Measurements from ENCODE around the gene AOC2. TPM values are rescaled to one million over a fixed set of nuclear protein-coding genes. Genes with fewer than 3 reads are reported as not detected.

The AOC2 gene
- total and polyA plus RNA-seq, 10 of the 15 experiments (the other 5 are each of a cell fraction or from before 2014, with no cell fraction given) = 0.08 to 1.9 (median 0.62) TPM

- ChIA-PET SMC1A (ENCODE audit: uncharacterized antibody, unreplicated experiment) (no interaction called here), CTCF (no interaction called here), POLR2A (no interaction called here), RAD21 (ENCODE audit: unreplicated experiment) (no interaction called here)
- Histone ChIP-seq H3K79me2 (ENCODE audit: control insufficient read depth, insufficient read depth, low read length) (no peaks in the 10 kb centered on the region), H2AFZ (ENCODE audit: control insufficient read depth, low read depth, low read length) (no peak overlapping the region), H3K27ac (ENCODE audit: control insufficient read depth, insufficient read depth) (no peak overlapping the region), H3K36me3 (ENCODE audit: control insufficient read depth in 2 of 2, insufficient read depth in 2 of 2, low read length in 1 of 2) (no peaks in the 10 kb centered on the region), H3K4me2 (ENCODE audit: control insufficient read depth, insufficient read depth) (no peak overlapping the region), H3K4me1 (ENCODE audit: control insufficient read depth, insufficient read depth, low read length) (no peaks in the 10 kb centered on the region), H3K9me3 (replicated peaks; ENCODE audit: control insufficient read depth, insufficient read depth, low read length) (no peaks in the 10 kb centered on the region), H3K9ac (ENCODE audit: control insufficient read depth, insufficient read depth, low read length) (no peak overlapping the region), H3K4me3 (no peak overlapping the region), H3K27me3 (replicated peaks in 1 of 2; ENCODE audit: control insufficient read depth in 2 of 2, insufficient read depth in 2 of 2, low read length in 1 of 2) (no peaks in the 10 kb centered on the region; a peak in 2 of 4 replicates), H4K20me1 (ENCODE audit: control insufficient read depth, insufficient read depth) (no peaks in the 10 kb centered on the region)
- in situ Hi-C loops (cut with MboI) (no loop called here), intact Hi-C loops (cut with micrococcal nuclease; ENCODE audit: unreplicated experiment) (no loop called here)
- ATAC-seq (no peak), FAIRE-seq (no peak), DNase-seq (ENCODE audit: low read depth, low spot score) (no peak)
- no TSS peak for BruUV-seq (replicated peaks)
- WGBS (ENCODE audit: insufficient coverage, insufficient replicate concordance, low lambda C conversion rate, missing lambda C conversion rate) = 66% methylated on average over 8 of the region's 8 CpGs
- TF ChIP-seq ZBTB40 (IDR thresholded peaks at IDR 0.05; ENCODE audit: borderline replicate concordance) = no peak
- no peak for TF ChIP-seq USF2 (IDR thresholded peaks at IDR 0.05; ENCODE audit: borderline replicate concordance, low read depth, low read length)
- TF ChIP-seq HDAC6 (IDR thresholded peaks at IDR 0.05; ENCODE audit: unreplicated experiment) = no peak
- TF ChIP-seq MTA3 (IDR thresholded peaks at IDR 0.05; ENCODE audit: borderline replicate concordance, low read length) = no peak
- TF ChIP-seq RCOR1 (conservative IDR thresholded peaks at IDR 0.05; ENCODE audit: low read depth, low read length) = no peak
- TF ChIP-seq POLR2AphosphoS2 (IDR thresholded peaks at IDR 0.05; ENCODE audit: low read depth, low read length) = no peak
- TF ChIP-seq MLLT1 (IDR thresholded peaks at IDR 0.05) = no peak
These were observed 37.8 kb downstream of the AOC2 start for GRCh38 chr17:42882166-42882565.

All from GM12878 (cell line).